NCI-H446 treated with DMSO at 0.1 percent for 48 hours (cell line): Measurements from ENCODE around the gene AVP.
"Not testable (repeated sequence)": the region's sequence is repeated elsewhere in the genome, so short reads cannot be mapped to it uniquely, and the experiment has no call there.

Experiments
- DNase-seq: peaks from one replicate; lab custom pipeline; 2025; lab: John Stamatoyannopoulos, UW

Gene AVP

DNA sequence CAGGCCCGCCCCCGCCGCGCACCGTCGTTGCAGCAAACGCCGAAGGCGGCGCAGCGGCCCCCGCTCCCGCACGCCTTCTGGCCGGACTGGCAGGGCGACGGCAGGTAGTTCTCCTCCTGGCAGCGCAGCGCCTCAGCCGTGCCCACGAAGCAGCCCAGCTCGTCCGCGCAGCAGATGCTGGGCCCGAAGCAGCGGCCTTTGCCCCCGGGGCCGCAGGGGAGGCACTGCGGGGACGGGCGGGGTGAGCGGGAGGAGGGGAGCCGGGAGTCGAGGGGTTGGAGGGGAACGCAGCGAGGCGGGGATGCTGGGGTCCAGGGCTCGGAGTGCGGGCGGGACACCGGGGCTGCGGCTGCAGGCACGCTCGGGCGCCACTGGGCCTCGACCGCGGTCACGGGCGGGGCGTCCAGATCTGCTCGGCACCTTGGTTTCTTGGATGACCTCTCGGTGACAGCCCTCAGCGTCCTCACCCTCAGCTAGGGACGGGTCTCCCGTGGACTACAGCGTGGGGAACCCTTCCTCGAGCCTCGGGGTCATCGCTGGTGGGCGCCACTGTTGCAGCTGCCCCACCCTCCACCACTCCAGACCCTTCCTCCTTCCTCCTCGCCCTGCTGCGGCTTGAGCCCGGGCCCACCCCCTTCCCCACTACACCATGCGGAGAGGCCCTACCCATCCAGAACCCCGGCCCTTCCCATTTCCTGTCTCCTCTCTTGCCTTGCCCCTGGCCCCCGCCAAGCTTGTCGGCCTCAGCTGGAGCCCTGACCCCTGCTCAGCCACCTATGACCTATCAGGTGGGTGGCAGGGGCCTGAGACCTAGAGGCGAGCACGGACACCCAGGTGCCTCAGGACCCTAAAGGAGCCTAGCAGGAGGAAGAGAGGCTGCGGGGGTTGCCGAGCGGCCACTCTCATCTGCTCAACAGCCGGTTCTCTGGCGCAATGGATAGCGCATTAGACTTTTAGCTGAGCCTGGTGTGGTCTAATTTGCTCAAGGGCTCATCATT is 1.3 kb downstream of the AVP start:
- DNase-seq, result no peak

DNA sequence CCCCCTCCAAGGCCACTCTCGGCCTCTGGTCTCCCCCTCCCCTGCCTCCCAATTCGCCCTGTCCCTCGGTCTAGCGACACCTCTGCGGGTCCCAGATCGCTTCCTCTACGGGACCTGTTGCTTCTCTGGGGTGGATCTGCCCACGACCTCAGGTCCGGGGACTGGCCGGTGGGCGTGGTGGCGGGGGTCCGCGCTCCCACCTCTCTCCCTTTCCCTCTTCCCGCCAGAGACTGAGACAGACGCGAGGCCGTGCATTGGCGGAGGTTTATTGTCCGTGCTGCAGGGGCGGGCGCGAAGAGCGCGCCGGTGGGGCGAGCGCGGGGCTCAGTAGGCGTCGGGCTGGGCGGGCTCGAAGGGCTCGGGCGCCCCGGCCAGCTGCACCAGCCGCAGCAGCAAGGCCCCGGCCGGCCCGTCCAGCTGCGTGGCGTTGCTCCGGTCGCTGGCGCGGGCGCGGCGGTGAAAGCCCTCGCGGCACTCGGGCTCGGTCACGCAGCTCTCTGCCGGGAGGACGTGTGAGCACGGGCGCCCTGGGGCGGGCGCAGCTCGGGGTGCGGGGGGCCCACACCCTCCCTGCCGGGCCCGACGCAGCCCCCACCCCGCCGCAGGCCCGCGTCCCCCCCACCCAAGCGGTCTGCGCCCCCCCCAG is 2.1 kb downstream of the AVP start:
- no peak for DNase-seq

DNA sequence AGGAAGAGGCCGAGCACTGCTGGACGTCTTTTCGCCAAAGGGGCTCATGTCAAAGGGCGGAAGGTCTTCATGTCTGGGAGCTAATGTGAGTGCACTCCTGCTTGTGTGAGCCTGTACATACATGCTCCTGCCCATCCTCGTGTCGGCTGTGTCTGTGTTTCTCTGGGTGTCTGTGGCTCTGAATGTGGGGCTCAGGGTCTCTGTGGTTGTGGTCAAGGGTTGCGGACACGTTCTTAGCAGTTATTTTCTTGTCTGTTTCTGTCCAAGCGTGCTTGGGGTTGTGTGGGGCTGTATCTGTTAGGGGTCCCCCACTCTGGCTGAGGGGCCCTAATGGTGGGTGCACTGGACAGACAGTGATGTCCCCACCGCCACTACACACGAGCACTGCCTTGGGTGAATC is 2.9 kb downstream of the AVP start:
- no peak for DNase-seq

- no peak for DNase-seq
Measured at GRCh38 chr20:3080939-3081388, 3.6 kb downstream of the AVP start.

- no peak for DNase-seq
Measured at GRCh38 chr20:3077618-3078134, 6.8 kb downstream of the AVP start.

GRCh38 chr20:3075315-3075714 is 9.2 kb downstream of the AVP start:
- DNase-seq, result not testable (repeated sequence)

GRCh38 chr20:3074812-3075211 is 9.7 kb downstream of the AVP start:
- no peak for DNase-seq

GRCh38 chr20:3073251-3073643 is 11.3 kb downstream of the AVP start:
- DNase-seq, result not testable (repeated sequence)

DNA sequence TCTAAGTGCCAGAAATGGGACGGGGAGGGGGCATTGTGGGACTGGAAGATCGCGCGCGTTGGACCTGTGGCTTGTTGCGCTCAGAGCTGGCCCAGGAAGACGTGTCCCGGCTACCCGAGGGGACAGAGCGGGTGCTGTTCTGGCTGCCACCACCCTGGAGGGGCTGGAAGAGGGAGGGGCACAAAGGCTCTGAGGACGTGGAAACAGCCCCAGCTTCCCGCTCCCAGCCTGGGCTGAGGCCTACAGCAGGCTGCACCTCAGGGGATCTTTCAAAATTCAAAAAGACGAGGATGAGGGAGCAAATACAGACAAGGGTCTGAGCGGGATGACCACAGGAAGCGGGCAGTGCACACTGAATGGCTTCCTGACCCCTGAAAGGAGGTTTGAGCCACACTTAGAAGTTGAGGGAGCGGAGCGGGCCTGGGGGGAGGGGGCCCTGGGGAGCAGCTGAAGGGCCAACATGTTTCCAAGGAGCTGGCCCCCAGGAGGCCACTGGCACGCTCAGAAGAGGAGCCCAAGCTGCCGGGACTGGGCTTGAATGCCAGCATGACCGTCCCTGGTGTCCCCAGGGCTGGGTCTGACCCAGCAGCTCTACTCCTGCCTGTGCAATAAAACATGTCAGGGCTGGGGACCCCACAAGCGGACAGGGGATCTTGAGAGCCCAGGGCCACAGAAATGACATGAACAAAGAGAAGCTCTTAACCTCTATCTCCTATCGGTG is 11.8 kb downstream of the AVP start:
- DNase-seq, result no peak

DNA sequence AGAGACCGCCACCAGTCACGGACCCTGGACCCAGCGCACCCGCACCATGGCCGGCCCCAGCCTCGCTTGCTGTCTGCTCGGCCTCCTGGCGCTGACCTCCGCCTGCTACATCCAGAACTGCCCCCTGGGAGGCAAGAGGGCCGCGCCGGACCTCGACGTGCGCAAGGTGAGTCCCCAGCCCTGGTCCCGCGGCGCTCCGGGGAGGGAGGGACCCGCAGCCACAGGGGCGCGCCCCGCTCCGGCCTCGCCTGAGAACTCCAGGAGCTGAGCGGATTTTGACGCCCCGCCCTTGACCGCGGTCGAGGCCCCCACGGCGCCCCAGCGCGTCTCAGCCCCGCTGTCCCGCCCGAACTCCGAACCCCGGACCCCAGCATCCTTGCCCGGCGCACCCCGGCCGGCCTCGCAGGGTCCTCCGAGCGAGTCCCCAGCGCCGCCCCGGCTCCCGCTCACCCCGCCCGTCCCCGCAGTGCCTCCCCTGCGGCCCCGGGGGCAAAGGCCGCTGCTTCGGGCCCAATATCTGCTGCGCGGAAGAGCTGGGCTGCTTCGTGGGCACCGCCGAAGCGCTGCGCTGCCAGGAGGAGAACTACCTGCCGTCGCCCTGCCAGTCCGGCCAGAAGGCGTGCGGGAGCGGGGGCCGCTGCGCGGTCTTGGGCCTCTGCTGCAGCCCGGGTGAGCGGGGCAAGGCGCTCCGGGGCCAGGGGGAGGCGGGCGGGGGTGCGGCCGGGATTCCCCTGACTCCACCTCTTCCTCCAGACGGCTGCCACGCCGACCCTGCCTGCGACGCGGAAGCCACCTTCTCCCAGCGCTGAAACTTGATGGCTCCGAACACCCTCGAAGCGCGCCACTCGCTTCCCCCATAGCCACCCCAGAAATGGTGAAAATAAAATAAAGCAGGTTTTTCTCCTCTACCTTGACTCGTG is 12.7 kb downstream of the AVP start, which contains the start of gene OXT:
Gene OXT (plus strand): TSS at position 11 of the 920 bp plus-strand sequence. CDS start 36 bp downstream, at position 47.
- no peak for DNase-seq

DNA sequence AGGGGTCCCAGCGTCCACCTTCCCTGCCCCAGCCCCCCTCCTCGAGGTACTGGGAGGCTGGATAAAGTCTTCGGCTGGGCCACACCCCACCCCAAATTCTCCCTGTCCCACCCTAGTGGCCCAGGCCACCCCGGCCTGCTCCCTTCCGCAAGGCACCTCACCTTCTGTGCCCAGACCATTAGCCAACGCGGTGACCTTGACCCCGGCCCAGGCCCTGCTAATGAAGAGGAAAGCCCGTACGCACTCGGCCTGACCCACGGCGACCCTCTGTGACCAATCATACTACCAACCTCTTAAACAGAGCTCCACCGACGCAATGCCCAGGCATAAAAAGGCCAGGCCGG is 13.3 kb downstream of the AVP start:
- no peak for DNase-seq

DNA sequence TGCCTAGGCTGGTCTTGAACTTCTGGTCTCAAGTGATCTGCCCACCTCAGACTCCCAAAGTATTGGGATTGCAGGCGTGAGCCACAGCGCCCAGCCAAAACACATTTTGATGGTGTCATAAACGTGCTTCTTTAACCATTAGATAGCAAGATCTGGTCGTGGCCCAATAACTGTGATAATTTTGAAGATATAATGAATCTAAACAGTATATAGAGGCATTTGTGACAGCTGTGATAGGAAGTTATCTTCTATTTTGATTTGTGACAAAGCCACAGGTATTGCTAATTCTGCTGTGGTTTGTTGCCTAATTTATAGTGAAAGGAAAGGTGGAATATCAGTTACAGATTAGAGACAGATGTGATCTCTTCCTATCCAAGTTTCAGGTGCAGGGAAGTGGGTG is 13.8 kb downstream of the AVP start:
- DNase-seq, result no peak

DNA sequence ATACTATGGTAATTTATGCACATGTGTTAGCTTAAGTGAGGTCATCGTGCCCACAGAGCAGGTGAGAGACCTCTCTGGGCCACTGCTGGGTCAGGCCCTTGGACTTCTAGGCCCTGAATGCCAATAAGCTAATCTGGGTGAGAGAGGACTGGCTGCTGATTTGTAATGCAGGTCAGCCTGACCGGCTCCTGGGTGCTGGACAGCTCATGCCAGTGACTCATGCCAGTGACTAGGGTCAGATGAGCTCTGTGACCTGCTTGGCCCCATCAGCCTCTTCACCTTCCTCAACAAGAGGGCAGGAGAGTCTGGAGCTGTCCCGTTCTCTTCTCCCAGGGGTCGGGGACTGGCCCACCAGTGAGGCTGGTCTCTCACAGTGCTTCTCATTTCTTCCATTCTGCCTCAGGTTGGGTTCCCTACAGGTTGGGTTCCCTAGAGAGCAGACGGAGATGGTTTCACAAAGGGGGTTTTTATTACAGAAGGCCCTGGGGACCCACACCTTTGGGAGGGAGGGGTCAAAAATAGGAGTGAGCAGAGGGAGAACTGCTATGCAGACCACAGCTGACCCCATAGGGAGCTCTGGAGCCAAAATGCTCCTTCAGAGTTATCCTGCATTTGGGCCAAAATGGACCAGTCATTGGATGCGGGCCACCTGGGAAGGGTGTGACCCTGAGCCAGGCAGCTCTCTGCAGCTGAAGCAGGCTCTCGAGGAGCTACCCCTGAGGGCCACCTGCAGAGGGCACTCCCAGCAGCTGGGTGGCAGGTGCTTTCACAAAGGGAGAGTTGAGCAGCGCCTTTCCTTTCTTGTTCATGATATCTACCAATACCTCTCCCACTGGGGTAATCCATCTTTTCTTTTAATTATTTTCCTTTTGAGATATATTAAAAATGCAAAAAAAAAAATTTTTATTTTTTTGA is 15.3 kb downstream of the AVP start:
- no peak for DNase-seq

- DNase-seq, result no peak
Measured at GRCh38 chr20:3068075-3068474, 16.4 kb downstream of the AVP start.

DNA sequence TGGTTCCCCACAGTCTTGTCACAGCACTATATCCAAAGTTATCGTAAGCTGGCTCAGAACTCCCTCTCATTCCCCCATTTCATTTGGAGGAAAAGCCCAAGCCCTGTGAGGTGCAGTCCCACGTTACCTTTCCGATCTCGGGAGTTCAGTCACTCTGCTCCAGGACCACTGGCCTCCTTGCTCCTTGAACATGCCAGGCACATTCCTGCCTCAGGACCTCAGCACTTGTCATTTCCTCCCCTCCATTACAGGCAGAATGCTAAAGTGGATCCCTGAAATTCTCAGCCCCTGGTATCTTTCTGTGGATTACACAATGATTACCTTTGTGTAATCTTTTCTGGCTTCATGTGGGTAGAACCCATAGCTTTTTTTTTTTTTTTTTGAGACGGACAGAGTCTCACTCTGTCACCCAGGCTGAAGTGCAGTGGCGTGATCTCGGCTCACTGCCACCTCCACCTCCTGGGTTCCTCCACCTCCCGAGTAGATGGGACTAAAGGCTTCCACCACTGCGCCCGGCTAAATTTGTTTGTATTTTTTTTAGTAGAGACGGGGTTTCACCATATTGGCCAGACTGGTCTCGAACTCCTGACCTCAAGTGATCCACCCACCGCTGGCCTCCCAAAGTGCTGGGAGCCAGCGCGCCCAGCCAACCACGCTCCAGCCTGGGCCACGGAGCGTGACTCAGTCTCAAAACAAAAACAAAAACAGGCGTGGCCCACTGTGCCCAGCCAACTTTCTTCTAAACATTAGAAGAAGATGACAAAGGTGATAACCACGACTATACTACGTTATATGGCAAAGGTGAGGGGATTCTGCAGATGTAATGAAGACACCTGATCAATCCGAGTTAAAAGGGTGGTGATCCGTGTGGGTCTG is 17.1 kb downstream of the AVP start:
- no peak for DNase-seq

GRCh38 chr20:3064119-3064518 is 20.4 kb downstream of the AVP start:
- DNase-seq, result not testable (repeated sequence)

DNA sequence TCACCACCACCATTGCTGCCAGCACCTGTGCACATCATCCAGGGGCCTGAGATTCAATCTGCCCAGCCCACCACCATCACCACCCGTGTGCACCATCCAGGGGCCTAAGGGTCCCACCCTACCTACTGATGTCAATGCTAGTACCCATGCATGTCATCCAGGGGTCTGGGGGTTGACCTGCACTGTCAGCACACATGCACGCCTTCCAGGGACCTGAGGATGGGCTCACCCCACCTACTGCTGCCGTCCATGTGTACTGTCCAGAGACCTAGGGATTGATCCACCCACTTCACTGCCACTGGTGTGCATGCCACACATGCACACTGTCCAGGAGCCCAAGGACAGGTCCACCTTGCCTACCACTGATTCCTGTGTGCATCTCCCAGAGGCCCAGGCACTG is 25.0 kb downstream of the AVP start:
- no peak for DNase-seq

- DNase-seq, result no peak
Measured at GRCh38 chr20:3051385-3052019, 33.0 kb downstream of the AVP start.
